IMR-90 (cell line): ENCODE data around the gene SYCE3. TPM values are rescaled to one million over a fixed set of nuclear protein-coding genes. Genes with fewer than 3 reads are reported as not detected.
A peak's percentile ranks its signal among the peaks of the same experiment; 100 is the strongest.

Experiments
- ATAC-seq: fragments of 200-7000 bp; cut with Tn5 transposase; 2 replicates; pipeline ENCODE4 v1.9.1; 2020; ENCODE audit warnings: low read depth, mild to moderate bottlenecking, moderate library complexity
- BruUV-seq: library from RNA; stranded (reverse); fragments of 400-500 nt; replicated peaks from 2 replicates; lab custom pipeline; 2021; lab: Mats Ljungman, UMichigan
- CTCF ChIA-PET: fragments of 300-600 bp; formaldehyde crosslinking; extraction: SDS; loops from one replicate; lab custom pipeline; 2021; ENCODE audit warnings: antibody characterized with exemption; lab: Yijun Ruan, JAX
- POLR2A ChIA-PET: fragments of 300-600 bp; sonication (Branson Sonifier 250); formaldehyde crosslinking; loops from one replicate; lab custom pipeline; 2022; ENCODE audit warnings: antibody characterized with exemption; ENCODE audit not compliant: unreplicated experiment; lab: Charles Lee
- DNase-seq: peaks from one replicate; pipeline ENCODE4 v3.0.0; 2013
- H2AFZ ChIP-seq: replicated peaks from 2 replicates; pipeline ENCODE3; 2013; ENCODE audit warnings: low read length, mild to moderate bottlenecking; ENCODE audit not compliant: poor library complexity
- H2AK5ac ChIP-seq: 2 replicates; pipeline ENCODE4 v1.6.1; 2013; ENCODE audit warnings: low read depth, low read length, inconsistent platforms
- H2AK9ac ChIP-seq: replicated peaks from 2 replicates; pipeline ENCODE3; 2013; ENCODE audit warnings: mild to moderate bottlenecking, low read depth, low read length, moderate library complexity; ENCODE audit not compliant: poor library complexity
- H2BK120ac ChIP-seq: 2 replicates; pipeline ENCODE4 v1.6.1; 2013; ENCODE audit warnings: low read depth, low read length, inconsistent platforms
- H2BK15ac ChIP-seq: 3 replicates; pipeline ENCODE4 v1.6.1; 2013; ENCODE audit warnings: low read depth, low read length, inconsistent platforms
- H2BK20ac ChIP-seq: 2 replicates; pipeline ENCODE4 v1.6.1; 2013; ENCODE audit warnings: low read depth, mild to moderate bottlenecking, inconsistent platforms, low read length, moderate library complexity
- H2BK5ac ChIP-seq: 2 replicates; pipeline ENCODE4 v1.6.1; 2013; ENCODE audit warnings: mild to moderate bottlenecking, low read depth, low read length, inconsistent platforms; ENCODE audit not compliant: poor library complexity, severe bottlenecking
- H3K14ac ChIP-seq: replicated peaks from 2 replicates; pipeline ENCODE4 v1.6.1; 2013; ENCODE audit warnings: low read depth, low read length, inconsistent platforms
- H3K18ac ChIP-seq: 2 replicates; pipeline ENCODE4 v1.6.1; 2013; ENCODE audit warnings: low read depth, low read length, control low read depth
- H3K23ac ChIP-seq: 2 replicates; pipeline ENCODE4 v1.6.1; 2013; ENCODE audit warnings: low read depth, low read length, inconsistent platforms
- H3K27ac ChIP-seq: 2 replicates; pipeline ENCODE4 v1.5.1; 2013; ENCODE audit warnings: mild to moderate bottlenecking, control low read depth, low read length; ENCODE audit not compliant: insufficient read depth
- H3K27me3 ChIP-seq: 2 replicates; pipeline ENCODE4 v1.6.1; 2013; ENCODE audit warnings: low read length; ENCODE audit not compliant: control insufficient read depth, insufficient read depth
- H3K36me3 ChIP-seq: 2 replicates; pipeline ENCODE4 v1.6.1; 2013; ENCODE audit warnings: low read length, mixed read lengths; ENCODE audit not compliant: control insufficient read depth, insufficient read depth
- H3K4ac ChIP-seq: 2 replicates; pipeline ENCODE4 v1.6.1; 2013; ENCODE audit warnings: low read depth, low read length, inconsistent platforms
- H3K4me1 ChIP-seq: 2 replicates; pipeline ENCODE4 v1.6.1; 2013; ENCODE audit warnings: low read length, mixed read lengths; ENCODE audit not compliant: control insufficient read depth, insufficient read depth
- H3K4me2 ChIP-seq: 2 replicates; pipeline ENCODE4 v1.6.1; 2013; ENCODE audit warnings: low read depth, mild to moderate bottlenecking, control low read depth, low read length, moderate library complexity
- H3K4me3 ChIP-seq: 2 replicates; pipeline ENCODE4 v1.5.1; 2013; ENCODE audit warnings: low read depth, mild to moderate bottlenecking, control low read depth, low read length, moderate library complexity; ENCODE audit not compliant: insufficient read depth
- H3K56ac ChIP-seq: 2 replicates; pipeline ENCODE4 v1.6.1; 2013; ENCODE audit warnings: low read length, inconsistent platforms; ENCODE audit not compliant: insufficient read depth; ENCODE audit errors: extremely low read depth
- H3K79me1 ChIP-seq, 2 experiments: 2 replicates each; pipeline ENCODE4 v1.6.1; 2013; ENCODE audit warnings: low read length in 2 of 2, inconsistent platforms in 1 of 2, low read depth in 1 of 2
- H3K9ac ChIP-seq: 2 replicates; pipeline ENCODE4 v1.6.1; 2013; ENCODE audit warnings: low read depth, low read length, control low read depth
- H3K9me1 ChIP-seq: 2 replicates; pipeline ENCODE4 v1.6.1; 2013; ENCODE audit warnings: low read length, inconsistent platforms; ENCODE audit not compliant: insufficient read depth
- H3K9me3 ChIP-seq: 2 replicates; pipeline ENCODE4 v1.6.1; 2013; ENCODE audit warnings: low read length; ENCODE audit not compliant: control insufficient read depth, insufficient read depth
- H4K20me1 ChIP-seq: 2 replicates; pipeline ENCODE4 v1.6.1; 2013; ENCODE audit warnings: low read length, inconsistent platforms; ENCODE audit not compliant: insufficient read depth
- H4K5ac ChIP-seq: 2 replicates; pipeline ENCODE4 v1.6.1; 2013; ENCODE audit warnings: mild to moderate bottlenecking, low read depth, low read length, control low read depth
- H4K8ac ChIP-seq, 2 experiments: 2 replicates each; pipeline ENCODE4 v1.6.1; 2013; ENCODE audit warnings: low read depth in 2 of 2, low read length in 2 of 2, control low read depth in 1 of 2, inconsistent platforms in 1 of 2
- H4K91ac ChIP-seq: 2 replicates; pipeline ENCODE4 v1.6.1; 2013; ENCODE audit warnings: low read depth, low read length, inconsistent platforms; ENCODE audit not compliant: insufficient read depth
- BHLHE40 ChIP-seq: fragments of 150-350 bp; IDR thresholded peaks from 2 replicates; pipeline ENCODE4 v1.6.1; 2016; ENCODE audit warnings: mild to moderate bottlenecking, low read depth, low read length
- CEBPB ChIP-seq: IDR thresholded peaks from 2 replicates; pipeline ENCODE4 v1.6.1; 2012; ENCODE audit warnings: low read depth, low read length, improper control_type of control experiment
- CTCF ChIP-seq: conservative IDR thresholded peaks from 2 replicates; pipeline ENCODE4 v1.5.1; 2012; ENCODE audit warnings: mild to moderate bottlenecking, low read depth, low read length, improper control_type of control experiment
- FOS ChIP-seq: fragments of 150-350 bp; IDR thresholded peaks from 2 replicates; pipeline ENCODE4 v1.6.1; 2016; ENCODE audit warnings: low read depth, low read length
- MAFK ChIP-seq: IDR thresholded peaks from 2 replicates; pipeline ENCODE4 v1.6.1; 2012; ENCODE audit warnings: low read depth, low read length, improper control_type of control experiment
- MAZ ChIP-seq: IDR thresholded peaks from 2 replicates; pipeline ENCODE4 v1.6.1; 2012; ENCODE audit warnings: low read depth, mild to moderate bottlenecking, low read length, improper control_type of control experiment, moderate library complexity, borderline replicate concordance
- NFE2L2 ChIP-seq: fragments of 150-350 bp; IDR thresholded peaks from 2 replicates; pipeline ENCODE4 v1.6.1; 2016; ENCODE audit warnings: low read depth, mild to moderate bottlenecking, low read length
- POLR2A ChIP-seq: IDR thresholded peaks from 2 replicates; pipeline ENCODE4 v1.6.1; 2012; ENCODE audit warnings: mild to moderate bottlenecking, low read depth, low read length
- RAD21 ChIP-seq: IDR thresholded peaks from 2 replicates; pipeline ENCODE4 v1.6.1; 2012; ENCODE audit warnings: low read length, improper control_type of control experiment
- RCOR1 ChIP-seq: IDR thresholded peaks from 2 replicates; pipeline ENCODE4 v1.6.1; 2012; ENCODE audit warnings: mild to moderate bottlenecking, low read length, improper control_type of control experiment; ENCODE audit not compliant: insufficient replicate concordance
- USF2 ChIP-seq: fragments of 150-350 bp; IDR thresholded peaks from 2 replicates; pipeline ENCODE4 v1.6.1; 2017; ENCODE audit warnings: mild to moderate bottlenecking, antibody characterized with exemption, low read length, low read depth
- WGBS, 2 experiments: methylation state at CpG; one replicate each; pipeline versions ENCODE4 v1.1.5 to v1.1.7; 2013; ENCODE audit warnings: missing lambda C conversion rate in 2 of 2; ENCODE audit not compliant: insufficient read length in 1 of 2; ENCODE audit errors: extremely low coverage in 2 of 2; 5-methylcytosine and 5-hydroxymethylcytosine counted together
- dilution Hi-C: fragments of 300-500 bp; cut with HindIII; formaldehyde crosslinking; loops from one replicate; pipeline ENCODE4 v1.14.3; 2018; ENCODE audit warnings: low sequenced_read_pairs; ENCODE audit not compliant: unreplicated experiment
- in situ Hi-C: fragments of 300-500 bp; cut with MboI; formaldehyde crosslinking; loops from 3 replicates; pipeline ENCODE4 v1.14.3; 2019; ENCODE audit warnings: low sequenced_read_pairs, inconsistent platforms, mixed read lengths
- intact Hi-C: fragments of 100-400 bp; cut with micrococcal nuclease; formaldehyde crosslinking; loops from 2 replicates; pipeline ENCODE4 v1.10.0; 2022
- polyA plus RNA-seq, 3 experiments: library from polyadenylated mRNA; depleted of rRNA; stranded (reverse); fragments of >200 nt; gene quantifications; 2 replicates each; pipeline ENCODE4 v1.2.3, GENCODE V29; 2012; ENCODE audit warnings: low replicate concordance in 1 of 3
- total RNA-seq: library from RNA; depleted of rRNA; stranded (reverse); fragments of >200 nt; gene quantifications from 2 replicates; pipeline ENCODE4 v1.2.3, GENCODE V29; 2012

Gene SYCE3
- total and polyA plus RNA-seq, 2 of the 4 experiments (the other 2 are of a cell fraction), result not detected

GRCh38 chr22:50506611-50507420 is 55.9 kb downstream of the SYCE3 start (continued):
- TF ChIP-seq FOS (no peak), CEBPB (no peak)

GRCh38 chr22:50505776-50506610 is 56.7 kb downstream of the SYCE3 start:
- no peak overlapping the region for H3K56ac ChIP-seq
- H2BK20ac ChIP-seq, result no peak overlapping the region
- DNase-seq, result no peak
- peak overlapping the region; percentile 100; the same call in 1 of the 2 replicates for H3K4me3 ChIP-seq
- no peak for ATAC-seq
- POLR2A ChIA-PET, result no interaction called here
- no peaks in the 10 kb centered on the region for H3K9me1 ChIP-seq
- H2BK15ac ChIP-seq, result no peak overlapping the region
- H4K5ac ChIP-seq, result no peak overlapping the region
- no TSS peak for BruUV-seq
- dilution Hi-C loops (no loop called here), in situ Hi-C loops (no loop called here), intact Hi-C loops (no loop called here)
- H3K27ac ChIP-seq, result no peak overlapping the region; the same call in 1 of the 2 replicates
- H4K8ac ChIP-seq, result no peak overlapping the region
- 98% methylated on average over 23 of the region's 41 CpGs; no CpG with 5 or more reads in 1 of the 2 experiments for WGBS, 2 experiments
- H2BK5ac ChIP-seq, result no peak overlapping the region
- H2AK9ac ChIP-seq, result peak overlapping the region; percentile 100
- no peak overlapping the region for H2BK120ac ChIP-seq
- no peak overlapping the region for H3K9ac ChIP-seq
- H4K91ac ChIP-seq, result no peak overlapping the region
- no peak overlapping the region for H3K23ac ChIP-seq
- CTCF ChIA-PET, result no interaction called here
- H3K4me2 ChIP-seq, result peak overlapping the region; percentile 87; the same call in 1 of the 2 replicates
- H3K4ac ChIP-seq, result no peak overlapping the region
- no peaks in the 10 kb centered on the region for H3K27me3 ChIP-seq
- H3K9me3 ChIP-seq, result no peaks in the 10 kb centered on the region
- no peak overlapping the region for H2AK5ac ChIP-seq
- no peak for TF ChIP-seq USF2
- no peak for TF ChIP-seq MAZ
- TF ChIP-seq BHLHE40, result no peak
- TF ChIP-seq RAD21, result no peak
- no peak for TF ChIP-seq CTCF
- TF ChIP-seq NFE2L2, result no peak
- TF ChIP-seq FOS, result no peak
- no peak for TF ChIP-seq RCOR1
- TF ChIP-seq MAFK, result no peak
- no peak for TF ChIP-seq CEBPB
- no peak for TF ChIP-seq POLR2A
- H3K79me1 ChIP-seq, result peaks cover 8 to 49% of the 10 kb centered on the region in 2 experiments
- peak overlapping the region; percentile 5 for H2AFZ ChIP-seq
- H4K20me1 ChIP-seq, result no peaks in the 10 kb centered on the region; the same call in 1 of the 2 replicates
- H3K18ac ChIP-seq, result no peak overlapping the region
- peaks cover 28% of the 10 kb centered on the region for H3K36me3 ChIP-seq
- H3K4me1 ChIP-seq, result peaks cover 4% of the 10 kb centered on the region
- H3K14ac ChIP-seq, result no peak overlapping the region
